Liver (tissue), 3 donors: ENCODE measurements around the gene LASP1.

Experiments
- ATF3 ChIP-seq: IDR thresholded peaks from 2 replicates; pipeline ENCODE4 v1.6.1; 2016; ENCODE audit warnings: antibody characterized with exemption
- CTCF ChIP-seq: fragments of 150-350 bp; IDR thresholded peaks from 2 replicates; pipeline ENCODE4 v1.5.1; 2017; ENCODE audit warnings: improper control_type of control experiment, low read depth, low read length; ENCODE audit not compliant: missing input control
- FOXA1 ChIP-seq: IDR thresholded peaks from 2 replicates; pipeline ENCODE4 v1.6.1; 2016; ENCODE audit warnings: antibody characterized with exemption
- JUND ChIP-seq, 2 donors: IDR thresholded peaks; 2 replicates each; pipeline ENCODE4 v1.6.1; 2016; ENCODE audit warnings: antibody characterized with exemption in 2 of 2
- MAX ChIP-seq: IDR thresholded peaks from 2 replicates; pipeline ENCODE4 v1.6.1; 2016; ENCODE audit warnings: antibody characterized with exemption
- RAD21 ChIP-seq, 2 donors: IDR thresholded peaks; 2 replicates each; pipeline ENCODE4 v1.6.1; 2016; ENCODE audit warnings: antibody characterized with exemption in 2 of 2, mild to moderate bottlenecking in 2 of 2
- SP1 ChIP-seq: IDR thresholded peaks from 2 replicates; pipeline ENCODE4 v1.6.1; 2018; ENCODE audit warnings: antibody characterized with exemption, mild to moderate bottlenecking
- TAF1 ChIP-seq: conservative IDR thresholded peaks from 2 replicates; pipeline ENCODE4 v1.6.1; 2016; ENCODE audit warnings: antibody characterized with exemption, mild to moderate bottlenecking
- donor health status: healthy.
- donor health status: healthy.

GRCh38 chr17:38852771-38853291, 17.0 kb upstream of the LASP1 start:
- TF ChIP-seq FOXA1 (no peak), SP1 (no peak), CTCF (no peak), JUND (IDR thresholded peaks at IDR 0.05) (no peak), TAF1 (no peak), MAX (peak; percentile 10), ATF3 (no peak), RAD21 (IDR thresholded peaks at IDR 0.05) (peak in 1 of 2 donors; percentile 14)
